Adipose tissue (tissue), 3 donors: ENCODE measurements around the gene SHROOM2. TPM values are rescaled to one million over a fixed set of nuclear protein-coding genes. Genes with fewer than 3 reads are reported as not detected.

ENCODE experiments used
- H3K27ac ChIP-seq: one replicate; pipeline ENCODE4 v1.5.1; 2013; ENCODE audit warnings: low read depth, low read length
- WGBS, 3 donors: extraction: QIAGEN DNeasy Blood & Tissue Kit; methylation state at CpG; one replicate each; pipeline ENCODE4 v1.1.7; 2013; 5-methylcytosine and 5-hydroxymethylcytosine counted together
- polyA plus RNA-seq, 3 donors: library from polyadenylated mRNA; stranded (reverse); fragments of 200-250 nt; gene quantifications; one replicate each; pipeline ENCODE4 v1.2.3, GENCODE V29; 2013
- donor health status: healthy with polysubstance abuse.
- donor health status: Bipolar disorder and iron deficiency.
- donor health status: healthy.

The SHROOM2 gene
- polyA plus RNA-seq, 3 donors, result 0.34 to 1.7 (median 0.43) TPM

GRCh38 chrX:9907645-9908387 is 121.6 kb downstream of the SHROOM2 start:
- WGBS, 3 donors, result 77 to 97% (median 83%) methylated on average over 8 of the region's 8 CpGs
- no peak overlapping the region for H3K27ac ChIP-seq

GRCh38 chrX:9909254-9909653 is 123.0 kb downstream of the SHROOM2 start:
- no peak overlapping the region for H3K27ac ChIP-seq
- WGBS, 3 donors, result 88 to 92% (median 92%) methylated on average over 6 of the region's 6 CpGs

DNA sequence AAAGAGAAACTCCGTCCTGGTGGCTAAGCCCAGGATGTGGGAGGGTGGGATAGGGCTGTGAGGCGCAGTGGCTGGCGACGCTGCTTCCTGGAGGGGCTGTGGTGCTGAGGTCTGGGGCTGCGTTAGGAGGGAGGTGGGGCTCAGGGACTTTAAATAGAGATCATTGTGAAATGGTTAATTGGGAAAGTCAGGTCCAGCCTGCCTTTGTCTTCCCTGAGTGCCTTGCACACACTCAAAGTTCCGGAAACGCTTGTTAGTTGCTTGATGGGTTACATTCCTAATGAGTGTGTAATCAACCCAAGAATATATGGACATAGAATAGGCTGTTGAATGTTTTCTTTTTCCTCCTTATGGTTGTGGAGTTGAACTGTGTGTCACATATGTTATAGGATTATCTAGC is 125.3 kb downstream of the SHROOM2 start:
- no peak overlapping the region for H3K27ac ChIP-seq
- 68 to 90% (median 79%) methylated on average over 7 of the region's 7 CpGs for WGBS, 3 donors

- H3K27ac ChIP-seq, result no peak overlapping the region
- WGBS, 3 donors, result 50 to 60% (median 55%) methylated on average over 31 of the region's 31 CpGs
Measured at GRCh38 chrX:9912351-9913145, 126.3 kb downstream of the SHROOM2 start.

- H3K27ac ChIP-seq, result no peak overlapping the region
- 63 to 87% (median 77%) methylated on average over 4 of the region's 4 CpGs for WGBS, 3 donors
Measured at GRCh38 chrX:9913146-9913433, 126.9 kb downstream of the SHROOM2 start.

- 80 to 90% (median 82%) methylated on average over 5 of the region's 5 CpGs for WGBS, 3 donors
- H3K27ac ChIP-seq, result no peak overlapping the region
Measured at GRCh38 chrX:9917861-9918260, 131.6 kb downstream of the SHROOM2 start.

DNA sequence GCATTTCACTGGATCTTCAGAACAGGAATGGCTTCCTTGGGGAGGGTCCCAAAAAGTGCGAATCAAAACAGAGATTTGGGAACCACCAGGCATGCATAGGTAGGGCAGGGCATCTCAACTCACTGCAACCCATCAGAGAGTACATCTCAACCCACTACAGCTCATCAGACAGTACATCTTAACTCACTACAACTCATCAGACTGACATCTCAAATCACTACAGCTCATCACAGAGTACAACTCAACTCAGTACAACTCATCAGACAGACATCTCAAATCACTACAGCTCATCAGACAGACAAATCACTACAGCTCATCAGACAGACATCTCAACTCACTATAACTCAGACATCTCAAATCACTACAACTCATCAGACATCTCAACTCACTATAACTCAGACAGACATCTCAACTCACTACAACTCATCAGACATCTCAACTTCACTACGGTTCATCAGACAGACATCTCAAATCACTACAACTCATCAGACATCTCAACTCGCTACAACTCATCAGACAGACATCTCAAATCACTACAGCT is 133.5 kb downstream of the SHROOM2 start:
- WGBS, 3 donors, result 81 to 97% (median 94%) methylated on average over 3 of the region's 3 CpGs

GRCh38 chrX:9921407-9921806 is 135.2 kb downstream of the SHROOM2 start:
- WGBS, 3 donors, result 77 to 91% (median 90%) methylated on average over 5 of the region's 5 CpGs
- no peak overlapping the region for H3K27ac ChIP-seq

More for the DNA sequence above, 133.5 kb downstream of the SHROOM2 start:
- no peak overlapping the region for H3K27ac ChIP-seq

GRCh38 chrX:9923357-9923756 is 137.1 kb downstream of the SHROOM2 start:
- no peak overlapping the region for H3K27ac ChIP-seq
- WGBS, 3 donors, result 82 to 91% (median 85%) methylated on average over 5 of the region's 5 CpGs

DNA sequence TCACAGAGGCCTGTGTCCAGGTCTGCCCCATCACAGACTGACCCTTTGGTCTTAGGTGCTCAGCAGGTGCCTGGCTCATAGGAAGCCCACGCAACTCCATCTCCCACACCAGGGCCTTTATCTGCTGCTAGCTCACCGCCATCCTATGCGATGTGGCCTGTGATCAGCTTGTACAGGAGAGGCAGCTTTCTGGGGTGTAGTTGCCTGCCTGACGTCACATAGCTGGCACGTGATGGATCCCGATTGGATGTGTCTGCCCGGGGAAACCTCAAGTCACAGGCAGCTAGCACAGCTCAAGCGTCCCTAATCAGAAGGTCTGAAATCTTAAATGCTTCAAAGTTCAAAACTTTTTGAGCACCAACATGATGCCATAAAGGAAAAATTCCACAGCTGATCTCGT is 139.8 kb downstream of the SHROOM2 start:
- WGBS, 3 donors, result 93 to 96% (median 93%) methylated on average over 9 of the region's 9 CpGs

GRCh38 chrX:9927698-9928482 is 141.7 kb downstream of the SHROOM2 start:
- WGBS, 3 donors, result 43 to 80% (median 68%) methylated on average over 11 of the region's 11 CpGs
- H3K27ac ChIP-seq, result no peak overlapping the region

More for the DNA sequence above, 139.8 kb downstream of the SHROOM2 start:
- H3K27ac ChIP-seq, result no peak overlapping the region

DNA sequence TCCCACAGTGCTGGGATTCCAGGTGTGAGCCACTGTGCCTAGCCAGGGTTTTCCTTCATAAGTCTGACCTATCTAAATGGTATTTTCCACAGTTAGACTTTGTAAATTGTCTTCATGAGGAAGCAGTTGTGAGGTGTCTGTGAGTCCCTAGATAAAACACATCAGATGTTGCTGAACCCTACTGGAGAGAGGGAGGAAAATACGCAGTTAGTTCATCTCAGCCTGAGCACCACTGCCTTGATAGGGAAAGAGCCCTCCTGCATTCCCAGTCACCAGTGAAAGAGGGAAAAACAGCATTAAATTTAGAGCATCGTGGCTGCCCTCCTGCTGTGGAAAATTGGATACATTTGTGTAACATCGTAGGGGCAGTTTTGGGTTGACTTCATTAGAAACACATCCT is 149.2 kb downstream of the SHROOM2 start:
- WGBS, 3 donors, result 77 to 96% (median 89%) methylated on average over 3 of the region's 3 CpGs
- no peak overlapping the region for H3K27ac ChIP-seq

GRCh38 chrX:9937761-9938160 is 151.5 kb downstream of the SHROOM2 start:
- no peak overlapping the region for H3K27ac ChIP-seq
- 73 to 81% (median 80%) methylated on average over 8 of the region's 8 CpGs for WGBS, 3 donors

DNA sequence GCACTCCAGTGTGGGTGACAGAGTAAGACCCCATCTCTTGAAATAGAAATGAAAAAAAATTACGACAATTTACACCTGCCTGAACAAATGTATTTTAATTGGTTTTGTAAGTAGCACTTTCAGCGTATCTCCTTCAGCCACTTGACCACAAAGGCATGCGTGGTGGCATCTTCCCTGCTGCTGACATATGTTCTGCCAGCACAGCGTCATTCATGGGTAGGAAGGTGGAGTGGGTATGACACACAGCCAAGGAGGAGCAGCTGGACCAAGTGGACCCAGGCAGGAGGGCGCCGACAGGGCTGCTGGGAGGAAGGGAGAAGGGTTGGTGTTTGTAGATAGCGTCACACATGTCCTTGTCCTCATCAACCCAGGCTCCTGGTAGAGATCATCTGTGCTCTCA is 152.3 kb downstream of the SHROOM2 start:
- H3K27ac ChIP-seq, result no peak overlapping the region
- 89 to 94% (median 91%) methylated on average over 5 to 7 of the region's 7 CpGs for WGBS, 3 donors

GRCh38 chrX:9940421-9940820 is 154.2 kb downstream of the SHROOM2 start:
- 79 to 88% (median 79%) methylated on average over 14 of the region's 14 CpGs for WGBS, 3 donors

GRCh38 chrX:9942086-9942485 is 155.9 kb downstream of the SHROOM2 start:
- WGBS, 3 donors, result 50 to 89% (median 68%) methylated on average over 6 of the region's 6 CpGs
- H3K27ac ChIP-seq, result no peak overlapping the region

More at GRCh38 chrX:9940421-9940820, 154.2 kb downstream of the SHROOM2 start:
- no peak overlapping the region for H3K27ac ChIP-seq

DNA sequence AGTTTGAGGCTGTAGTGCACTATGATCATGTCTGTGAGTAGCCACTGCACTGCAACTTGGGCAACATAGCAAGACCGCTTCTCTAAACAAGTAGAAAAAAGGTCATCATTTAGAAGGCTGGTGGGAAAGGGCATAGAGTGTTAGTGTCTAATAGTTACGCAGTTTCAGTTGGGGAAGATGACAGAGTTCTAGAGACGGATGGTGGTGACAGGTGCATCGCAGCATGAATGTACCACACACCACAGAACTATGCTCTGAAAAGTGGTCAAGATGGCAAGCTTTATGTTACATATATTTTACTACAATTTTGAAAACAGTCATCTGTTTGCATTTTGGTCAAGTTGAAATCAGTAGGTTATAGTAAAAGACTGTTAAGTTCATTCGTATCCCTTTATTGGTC is 157.2 kb downstream of the SHROOM2 start:
- WGBS, 3 donors, result 94 to 100% (median 95%) methylated on average over 5 of the region's 5 CpGs
- no peak overlapping the region for H3K27ac ChIP-seq

- no peak overlapping the region for H3K27ac ChIP-seq
- WGBS, 3 donors, result 55 to 75% (median 65%) methylated on average over 10 of the region's 10 CpGs
Measured at GRCh38 chrX:9947131-9947794, 161.0 kb downstream of the SHROOM2 start.
